GM08714 (cell line): ENCODE measurements around the gene SUPT3H.

Experiments
- H3K4me3 ChIP-seq: fragments of 200-500 bp; sonication (Bioruptor generic); 2 replicates; pipeline ENCODE4 v1.5.1; 2014; ENCODE audit warnings: mild to moderate bottlenecking, low read length, inconsistent platforms
- ZNF274 ChIP-seq: IDR thresholded peaks from 2 replicates; pipeline ENCODE4 v1.6.1; 2012; ENCODE audit warnings: mild to moderate bottlenecking, low read depth, low read length

Gene SUPT3H

GRCh38 chr6:45123023-45123422, 254.7 kb downstream of the SUPT3H start:
- H3K4me3 ChIP-seq = no peak overlapping the region
- TF ChIP-seq ZNF274 = no peak

- TF ChIP-seq ZNF274 = no peak
- H3K4me3 ChIP-seq = no peak overlapping the region
Observed at GRCh38 chr6:45118754-45119153, 259.0 kb downstream of the SUPT3H start.

GRCh38 chr6:45116714-45117410, 260.9 kb downstream of the SUPT3H start:
- H3K4me3 ChIP-seq = no peak overlapping the region
- TF ChIP-seq ZNF274 = no peak

- TF ChIP-seq ZNF274 = no peak
- H3K4me3 ChIP-seq = no peak overlapping the region
Observed at GRCh38 chr6:45115696-45116095, 262.0 kb downstream of the SUPT3H start.

- H3K4me3 ChIP-seq = no peak overlapping the region
- no peak for TF ChIP-seq ZNF274
Observed at GRCh38 chr6:45112711-45113110, 265.0 kb downstream of the SUPT3H start.

- no peak overlapping the region for H3K4me3 ChIP-seq
- no peak for TF ChIP-seq ZNF274
Observed at GRCh38 chr6:45109551-45109950, 268.2 kb downstream of the SUPT3H start.

GRCh38 chr6:45105170-45105820, 272.4 kb downstream of the SUPT3H start:
- no peak for TF ChIP-seq ZNF274

GRCh38 chr6:45104429-45104828, 273.3 kb downstream of the SUPT3H start:
- TF ChIP-seq ZNF274 = no peak
- H3K4me3 ChIP-seq = no peak overlapping the region

More at GRCh38 chr6:45105170-45105820, 272.4 kb downstream of the SUPT3H start:
- H3K4me3 ChIP-seq = no peak overlapping the region

GRCh38 chr6:45098256-45098655, 279.5 kb downstream of the SUPT3H start:
- no peak overlapping the region for H3K4me3 ChIP-seq
- no peak for TF ChIP-seq ZNF274

- no peak for TF ChIP-seq ZNF274
- H3K4me3 ChIP-seq = no peak overlapping the region
Observed at GRCh38 chr6:45094831-45095230, 282.9 kb downstream of the SUPT3H start.

GRCh38 chr6:45092135-45092534, 285.6 kb downstream of the SUPT3H start:
- TF ChIP-seq ZNF274 = no peak
- H3K4me3 ChIP-seq = no peak overlapping the region

- H3K4me3 ChIP-seq = no peak overlapping the region
- no peak for TF ChIP-seq ZNF274
Observed at GRCh38 chr6:45086360-45087084, 291.2 kb downstream of the SUPT3H start.

- H3K4me3 ChIP-seq = no peak overlapping the region
- TF ChIP-seq ZNF274 = no peak
Observed at GRCh38 chr6:45084257-45084656, 293.5 kb downstream of the SUPT3H start.

GRCh38 chr6:45082091-45082490, 295.6 kb downstream of the SUPT3H start:
- no peak overlapping the region for H3K4me3 ChIP-seq
- no peak for TF ChIP-seq ZNF274

GRCh38 chr6:45081634-45082033, 296.1 kb downstream of the SUPT3H start:
- TF ChIP-seq ZNF274 = no peak
- H3K4me3 ChIP-seq = no peak overlapping the region
